Astrocyte (in vitro differentiated cells and primary cell): ENCODE results near the gene IGF1R. TPM values are rescaled to one million over a fixed set of nuclear protein-coding genes. Genes with fewer than 3 reads are reported as not detected.

ENCODE experiments used
- DNase-seq: peaks from one replicate; pipeline ENCODE4 v3.0.0-alpha.2; 2010; ENCODE audit warnings: low read depth
- FAIRE-seq: peaks from 2 replicates; lab custom pipeline; 2011; peaks lifted over from hg19 to GRCh38; lab: Jason Lieb, UNC
- H2AFZ ChIP-seq: 2 replicates; pipeline ENCODE4 v1.6.0; 2012; ENCODE audit warnings: low read depth, low read length, inconsistent platforms
- H3K27ac ChIP-seq: 2 replicates; pipeline ENCODE4 v1.5.1; 2011; ENCODE audit warnings: low read depth, low read length, inconsistent platforms
- H3K27me3 ChIP-seq: 2 replicates; pipeline ENCODE4 v1.6.0; 2011; ENCODE audit warnings: low read length, inconsistent platforms; ENCODE audit not compliant: insufficient read depth
- H3K36me3 ChIP-seq: 2 replicates; pipeline ENCODE4 v1.5.1; 2011; ENCODE audit warnings: low read length, inconsistent platforms; ENCODE audit not compliant: insufficient read depth
- H3K4me1 ChIP-seq: 2 replicates; pipeline ENCODE4 v1.5.1; 2011; ENCODE audit warnings: low read length, inconsistent platforms; ENCODE audit not compliant: insufficient read depth
- H3K4me2 ChIP-seq: 2 replicates; pipeline ENCODE4 v1.6.0; 2012; ENCODE audit warnings: low read length, inconsistent platforms
- H3K4me3 ChIP-seq: 2 replicates; pipeline ENCODE4 v1.5.1; 2011; ENCODE audit warnings: low read depth, mild to moderate bottlenecking, low read length, inconsistent platforms; ENCODE audit not compliant: insufficient read depth
- H3K79me2 ChIP-seq: 2 replicates; pipeline ENCODE4 v1.6.0; 2012; ENCODE audit warnings: mild to moderate bottlenecking, low read length, inconsistent platforms; ENCODE audit not compliant: insufficient read depth
- H3K9ac ChIP-seq: 2 replicates; pipeline ENCODE4 v1.6.0; 2012; ENCODE audit warnings: mild to moderate bottlenecking, low read length, inconsistent platforms
- H3K9me3 ChIP-seq: 2 replicates; pipeline ENCODE4 v1.5.1; 2012; ENCODE audit warnings: low read depth, mild to moderate bottlenecking, low read length, inconsistent platforms; ENCODE audit not compliant: insufficient read depth
- H4K20me1 ChIP-seq: 2 replicates; pipeline ENCODE4 v1.6.0; 2012; ENCODE audit warnings: low read length, inconsistent platforms; ENCODE audit not compliant: insufficient read depth
- H3K27ac Mint-ChIP-seq: one replicate; pipeline ENCODE4 v1.8.0; 2021; ENCODE audit warnings: mild to moderate bottlenecking, mixed read lengths; ENCODE audit not compliant: unreplicated experiment
- H3K27me3 Mint-ChIP-seq: one replicate; pipeline ENCODE4 v1.8.0; 2021; ENCODE audit warnings: low read depth, mixed read lengths; ENCODE audit not compliant: unreplicated experiment
- H3K36me3 Mint-ChIP-seq: one replicate; pipeline ENCODE4 v1.8.0; 2021; ENCODE audit warnings: low read depth, mixed read lengths; ENCODE audit not compliant: unreplicated experiment
- H3K4me1 Mint-ChIP-seq: one replicate; pipeline ENCODE4 v1.8.0; 2021; ENCODE audit warnings: low read depth, mixed read lengths; ENCODE audit not compliant: unreplicated experiment
- H3K4me3 Mint-ChIP-seq: one replicate; pipeline ENCODE4 v1.8.0; 2021; ENCODE audit warnings: mild to moderate bottlenecking, moderate library complexity, mixed read lengths; ENCODE audit not compliant: unreplicated experiment
- H3K9me3 Mint-ChIP-seq: one replicate; pipeline ENCODE4 v1.8.0; 2021; ENCODE audit warnings: mild to moderate bottlenecking, mixed read lengths; ENCODE audit not compliant: unreplicated experiment
- EZH2 ChIP-seq: IDR thresholded peaks from 2 replicates; pipeline ENCODE4 v1.6.1; 2012; ENCODE audit warnings: mild to moderate bottlenecking, low read length, inconsistent platforms; ENCODE audit not compliant: insufficient read depth
- total RNA-seq: library from RNA; stranded (reverse); gene quantifications from 2 replicates; pipeline ENCODE4 v1.2.1, GENCODE V29; 2021
- TF ChIP-seq, protein P1 (sequence below): IDR thresholded peaks from 2 replicates; pipeline ENCODE4 v1.5.1; 2011; ENCODE audit warnings: low read depth, mild to moderate bottlenecking, inconsistent platforms, low read length, moderate library complexity; ENCODE audit not compliant: insufficient read depth

The IGF1R gene
- total RNA-seq, 1 donor from 2014 or later: 270 TPM

DNA sequence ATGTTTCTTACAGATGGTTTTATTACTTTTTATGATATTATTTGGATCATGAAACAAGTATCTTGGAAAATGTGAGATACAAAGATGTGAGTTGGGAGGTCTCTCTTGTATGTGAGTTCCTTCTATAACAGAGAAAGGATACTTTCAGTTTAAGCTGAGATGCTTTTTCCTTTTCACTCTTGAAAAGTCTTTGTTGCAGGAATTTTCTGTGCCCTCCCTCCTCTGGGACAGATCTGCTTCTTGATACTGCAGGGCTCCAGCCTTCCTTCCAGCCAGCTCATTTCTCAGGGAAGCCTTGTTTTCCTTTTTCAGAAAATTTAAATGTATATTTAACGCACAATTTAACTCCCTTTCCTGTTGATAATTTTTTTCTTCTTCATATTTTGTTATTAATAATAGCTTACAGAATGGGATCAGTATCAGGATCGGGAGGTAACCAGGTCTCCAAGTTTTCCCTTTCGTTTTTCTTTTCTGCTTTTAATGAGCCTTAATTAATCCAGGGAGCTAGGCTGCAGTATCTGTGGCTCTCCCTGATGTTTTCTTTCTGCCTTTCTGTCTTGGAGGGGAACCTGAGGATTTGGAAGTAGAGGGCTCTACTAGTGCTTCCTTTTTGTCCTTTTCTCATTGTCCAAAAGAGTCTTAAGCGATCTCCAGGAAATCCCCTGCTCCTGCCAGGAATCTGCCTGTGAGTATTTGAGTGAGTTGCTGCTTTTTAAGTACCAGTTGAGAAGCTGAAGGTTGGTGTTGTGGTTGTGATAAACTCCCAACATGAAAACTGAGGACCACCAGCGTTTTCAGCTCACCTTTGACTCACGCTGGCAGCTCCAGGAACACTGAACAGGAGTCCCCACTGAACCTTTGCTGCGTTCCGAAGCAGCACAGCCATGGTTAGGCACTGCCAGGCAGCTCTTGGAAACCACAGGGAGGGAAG, 105.7 kb downstream of the IGF1R start:
- H3K4me3 Mint-ChIP-seq: peak overlapping the region; percentile 64

GRCh38 chr15:98754657-98755022, 106.3 kb downstream of the IGF1R start:
- no peak for DNase-seq
- H3K4me3 ChIP-seq: peak overlapping the region; percentile 24
- peak overlapping the region; percentile 77 for H3K4me2 ChIP-seq
- peak overlapping the region; percentile 2 for H3K27ac ChIP-seq
- no peak for TF ChIP-seq EZH2
- TF ChIP-seq, protein P1, sequence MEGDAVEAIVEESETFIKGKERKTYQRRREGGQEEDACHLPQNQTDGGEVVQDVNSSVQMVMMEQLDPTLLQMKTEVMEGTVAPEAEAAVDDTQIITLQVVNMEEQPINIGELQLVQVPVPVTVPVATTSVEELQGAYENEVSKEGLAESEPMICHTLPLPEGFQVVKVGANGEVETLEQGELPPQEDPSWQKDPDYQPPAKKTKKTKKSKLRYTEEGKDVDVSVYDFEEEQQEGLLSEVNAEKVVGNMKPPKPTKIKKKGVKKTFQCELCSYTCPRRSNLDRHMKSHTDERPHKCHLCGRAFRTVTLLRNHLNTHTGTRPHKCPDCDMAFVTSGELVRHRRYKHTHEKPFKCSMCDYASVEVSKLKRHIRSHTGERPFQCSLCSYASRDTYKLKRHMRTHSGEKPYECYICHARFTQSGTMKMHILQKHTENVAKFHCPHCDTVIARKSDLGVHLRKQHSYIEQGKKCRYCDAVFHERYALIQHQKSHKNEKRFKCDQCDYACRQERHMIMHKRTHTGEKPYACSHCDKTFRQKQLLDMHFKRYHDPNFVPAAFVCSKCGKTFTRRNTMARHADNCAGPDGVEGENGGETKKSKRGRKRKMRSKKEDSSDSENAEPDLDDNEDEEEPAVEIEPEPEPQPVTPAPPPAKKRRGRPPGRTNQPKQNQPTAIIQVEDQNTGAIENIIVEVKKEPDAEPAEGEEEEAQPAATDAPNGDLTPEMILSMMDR: no peak
- Mint-ChIP-seq H3K4me3 (peak overlapping the region; percentile 64), H3K27ac (peak overlapping the region; percentile 92), H3K4me1 (peaks cover 35% of the 10 kb centered on the region), H3K27me3 (no peaks in the 10 kb centered on the region), H3K36me3 (no peaks in the 10 kb centered on the region), H3K9me3 (no peaks in the 10 kb centered on the region)
- no peak overlapping the region for H2AFZ ChIP-seq
- H4K20me1 ChIP-seq: peaks cover 74% of the 10 kb centered on the region
- no peaks in the 10 kb centered on the region for H3K36me3 ChIP-seq
- H3K4me1 ChIP-seq: peaks cover 9% of the 10 kb centered on the region
- H3K79me2 ChIP-seq: peaks cover 99% of the 10 kb centered on the region
- FAIRE-seq: no peak
- no peaks in the 10 kb centered on the region for H3K9me3 ChIP-seq
- H3K9ac ChIP-seq: peak overlapping the region; percentile 47
- H3K27me3 ChIP-seq: no peaks in the 10 kb centered on the region

More for the DNA sequence above, 105.7 kb downstream of the IGF1R start:
- H3K27ac ChIP-seq: peak overlapping the region; percentile 2
- FAIRE-seq (peak; percentile 47), DNase-seq (peak; percentile 61)
- H3K27ac Mint-ChIP-seq: peak overlapping the region; percentile 92
- H3K36me3 Mint-ChIP-seq: no peaks in the 10 kb centered on the region
- no peaks in the 10 kb centered on the region for H3K36me3 ChIP-seq
- peak overlapping the region; percentile 47 for H3K9ac ChIP-seq
- no peaks in the 10 kb centered on the region for H3K27me3 Mint-ChIP-seq
- H3K4me2 ChIP-seq: peak overlapping the region; percentile 77
- peaks cover 74% of the 10 kb centered on the region for H4K20me1 ChIP-seq
- peaks cover 9% of the 10 kb centered on the region for H3K4me1 ChIP-seq
- peaks cover 99% of the 10 kb centered on the region for H3K79me2 ChIP-seq
- TF ChIP-seq, protein P1: no peak
- TF ChIP-seq EZH2: no peak
- no peaks in the 10 kb centered on the region for H3K9me3 ChIP-seq
- no peaks in the 10 kb centered on the region for H3K9me3 Mint-ChIP-seq
- peak overlapping the region; percentile 24 for H3K4me3 ChIP-seq
- no peaks in the 10 kb centered on the region for H3K27me3 ChIP-seq
- peaks cover 33% of the 10 kb centered on the region for H3K4me1 Mint-ChIP-seq
- no peak overlapping the region for H2AFZ ChIP-seq
